IgD-negative memory B cell (primary cell): Measurements from ENCODE around the gene TUBA3C. TPM values are rescaled to one million over a fixed set of nuclear protein-coding genes. Genes with fewer than 3 reads are reported as not detected.

Experiments
- H3K27ac Mint-ChIP-seq, 3 donors: one replicate each; pipeline ENCODE4 v1.8.0; 2020 to 2022; ENCODE audit warnings: mild to moderate bottlenecking in 3 of 3, mixed read lengths in 3 of 3, moderate library complexity in 1 of 3
- H3K27me3 Mint-ChIP-seq: one replicate; pipeline ENCODE4 v1.8.0; 2021; ENCODE audit warnings: mixed read lengths
- H3K36me3 Mint-ChIP-seq: one replicate; pipeline ENCODE4 v1.8.0; 2020; ENCODE audit warnings: mild to moderate bottlenecking, mixed read lengths
- H3K4me1 Mint-ChIP-seq, 3 donors: one replicate each; pipeline ENCODE4 v1.8.0; 2020 to 2022; ENCODE audit warnings: mixed read lengths in 3 of 3, mild to moderate bottlenecking in 1 of 3
- H3K4me3 Mint-ChIP-seq, 4 donors: one replicate each; pipeline ENCODE4 v1.8.0; 2020 to 2022; ENCODE audit warnings: mild to moderate bottlenecking in 4 of 4, mixed read lengths in 4 of 4, moderate library complexity in 3 of 4
- H3K9me3 Mint-ChIP-seq, 3 donors: one replicate each; pipeline ENCODE4 v1.8.0; 2020 to 2021; ENCODE audit warnings: mixed read lengths in 3 of 3, mild to moderate bottlenecking in 1 of 3
- polyA plus RNA-seq: library from polyadenylated mRNA; unstranded; fragments of 300-500 nt; fragmentation: Illumina TruSeq; gene quantifications from one replicate; pipeline ENCODE4 v1.2.3, GENCODE V29; 2021

TUBA3C gene
- polyA plus RNA-seq, 1 donor from 2014 or later: not detected

- Mint-ChIP-seq H3K27me3 (peaks cover 1% of the 10 kb centered on the region), H3K36me3 (no peaks in the 10 kb centered on the region), H3K4me1 (no peaks in the 10 kb centered on the region), H3K4me3 (no peak overlapping the region), H3K9me3 (peaks cover 0 to 8% (median 0%) of the 10 kb centered on the region in 3 donors), H3K27ac (no peak overlapping the region)
Observed at GRCh38 chr13:19154843-19155242, 26.8 kb downstream of the TUBA3C start.

- Mint-ChIP-seq H3K27me3 (peaks cover 1% of the 10 kb centered on the region), H3K9me3 (peaks cover 2 to 9% (median 3%) of the 10 kb centered on the region in 3 donors), H3K27ac (no peak overlapping the region), H3K4me1 (no peaks in the 10 kb centered on the region), H3K36me3 (no peaks in the 10 kb centered on the region), H3K4me3 (no peak overlapping the region)
Observed at GRCh38 chr13:19153782-19154450, 27.7 kb downstream of the TUBA3C start.

- Mint-ChIP-seq H3K27ac (no peak overlapping the region), H3K27me3 (no peaks in the 10 kb centered on the region), H3K9me3 (peaks cover 3 to 14% (median 10%) of the 10 kb centered on the region in 3 donors), H3K4me3 (no peak overlapping the region), H3K36me3 (no peaks in the 10 kb centered on the region), H3K4me1 (no peaks in the 10 kb centered on the region)
Observed at GRCh38 chr13:19152403-19152802, 29.2 kb downstream of the TUBA3C start.

DNA sequence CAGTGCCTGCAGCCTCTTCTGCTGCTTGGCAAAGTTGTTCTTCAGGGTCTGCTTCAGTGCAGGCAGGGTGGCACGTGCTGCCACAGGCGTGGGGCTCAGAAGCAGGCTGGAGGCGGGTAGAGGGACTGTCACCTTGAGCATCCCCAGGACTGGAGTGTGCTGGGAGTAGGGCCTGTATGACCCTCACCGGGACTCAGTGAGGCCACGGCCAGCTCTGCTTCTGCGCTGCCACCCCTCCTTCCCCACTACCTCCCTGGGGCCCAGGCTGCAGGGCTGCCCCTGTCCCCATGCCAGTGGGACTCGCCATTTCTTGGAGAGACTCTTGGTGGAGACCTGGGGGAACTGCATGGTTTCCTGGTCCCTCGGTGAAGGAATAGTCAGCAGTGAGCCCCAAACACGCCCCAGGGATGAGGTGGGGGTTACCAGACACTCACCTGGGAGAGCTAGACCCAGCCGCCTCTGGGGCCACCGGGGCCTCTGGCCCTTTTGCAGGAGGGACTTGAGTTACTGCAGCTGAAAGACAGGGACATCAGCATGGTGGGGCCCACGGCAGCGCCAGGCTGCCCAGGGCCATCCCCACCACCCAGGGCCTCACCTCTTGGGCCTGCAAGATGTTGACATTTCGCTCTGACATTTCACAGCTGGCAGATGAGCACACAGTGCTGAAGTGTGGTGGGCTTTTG, 29.9 kb downstream of the TUBA3C start:
- Mint-ChIP-seq H3K4me3 (no peak overlapping the region), H3K27ac (no peak overlapping the region), H3K27me3 (no peaks in the 10 kb centered on the region), H3K9me3 (peaks cover 3 to 14% (median 10%) of the 10 kb centered on the region in 3 donors), H3K4me1 (no peaks in the 10 kb centered on the region), H3K36me3 (no peaks in the 10 kb centered on the region)

DNA sequence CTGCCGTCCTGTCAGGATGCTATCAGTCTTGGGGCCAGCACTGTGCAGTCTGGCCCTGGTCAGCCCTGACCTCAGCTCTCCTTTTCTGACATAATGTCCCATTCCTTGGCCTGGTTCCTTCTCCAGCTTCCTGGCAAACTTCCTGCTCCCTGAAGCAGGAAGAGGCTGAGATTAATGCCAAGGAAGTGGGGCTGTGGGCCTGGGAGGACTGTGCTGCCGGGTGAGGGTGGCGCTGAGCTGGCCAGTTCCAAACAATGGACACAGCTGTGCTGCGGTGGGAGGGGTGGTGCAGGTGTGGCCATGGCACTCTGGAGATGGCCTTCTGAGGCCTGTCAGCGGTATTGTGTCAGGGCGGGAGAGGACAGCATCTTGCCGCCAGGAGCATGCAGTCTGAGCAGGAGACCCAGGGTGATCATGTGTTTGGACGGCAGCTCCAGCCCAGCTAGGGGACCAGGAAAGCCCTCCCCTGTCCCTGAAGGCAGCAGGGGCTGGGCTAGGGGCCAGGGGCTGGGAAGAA, 30.9 kb downstream of the TUBA3C start:
- H3K27me3 Mint-ChIP-seq: no peaks in the 10 kb centered on the region
- H3K27ac Mint-ChIP-seq: no peak overlapping the region
- H3K4me3 Mint-ChIP-seq: peak overlapping the region in 1 of 4 donors; percentile 60
- peaks cover 3 to 18% (median 10%) of the 10 kb centered on the region in 3 donors for H3K9me3 Mint-ChIP-seq
- H3K36me3 Mint-ChIP-seq: no peaks in the 10 kb centered on the region
- H3K4me1 Mint-ChIP-seq: no peaks in the 10 kb centered on the region

- peaks cover 3 to 18% (median 10%) of the 10 kb centered on the region in 3 donors for H3K9me3 Mint-ChIP-seq
- H3K4me3 Mint-ChIP-seq: peak overlapping the region in 1 of 4 donors; percentile 60
Observed at GRCh38 chr13:19150226-19150625, 31.4 kb downstream of the TUBA3C start.

GRCh38 chr13:19148561-19148960, 33.1 kb downstream of the TUBA3C start:
- Mint-ChIP-seq H3K27ac (no peak overlapping the region), H3K27me3 (peaks cover 2% of the 10 kb centered on the region), H3K36me3 (no peaks in the 10 kb centered on the region), H3K4me3 (no peak overlapping the region), H3K4me1 (peaks cover 0 to 1% (median 0%) of the 10 kb centered on the region in 3 donors), H3K9me3 (peaks cover 3 to 18% (median 10%) of the 10 kb centered on the region in 3 donors)

More at GRCh38 chr13:19150226-19150625, 31.4 kb downstream of the TUBA3C start:
- Mint-ChIP-seq H3K36me3 (no peaks in the 10 kb centered on the region), H3K27ac (no peak overlapping the region), H3K4me1 (no peaks in the 10 kb centered on the region), H3K27me3 (no peaks in the 10 kb centered on the region)
